GM18507 (cell line): ENCODE data around the gene DBT.
"Not testable (repeated sequence)": the region's sequence is repeated elsewhere in the genome, so short reads cannot be mapped to it uniquely, and the experiment has no call there.

Experiments used
- DNase-seq: peaks from one replicate; pipeline ENCODE4 v3.0.0; 2011; ENCODE audit warnings: low read depth; ENCODE audit not compliant: insufficient read length; ENCODE audit errors: extremely low spot score
- FAIRE-seq: peaks from 2 replicates; lab custom pipeline; 2011; peaks lifted over from hg19 to GRCh38; lab: Jason Lieb, UNC

DBT gene

GRCh38 chr1:100205593-100205992, 44.0 kb downstream of the DBT start:
- not testable (repeated sequence) for FAIRE-seq, DNase-seq

- FAIRE-seq, DNase-seq: not testable (repeated sequence)
Measured at GRCh38 chr1:100205103-100205502, 44.5 kb downstream of the DBT start.

- not testable (repeated sequence) for FAIRE-seq, DNase-seq
Measured at GRCh38 chr1:100202703-100203102, 46.9 kb downstream of the DBT start.

- not testable (repeated sequence) for FAIRE-seq, DNase-seq
Measured at GRCh38 chr1:100200060-100200459, 49.6 kb downstream of the DBT start.

GRCh38 chr1:100198596-100198995, 51.0 kb downstream of the DBT start:
- no peak for FAIRE-seq
- DNase-seq: no peak

GRCh38 chr1:100188617-100189016, 61.0 kb downstream of the DBT start:
- FAIRE-seq: peak; percentile 31

GRCh38 chr1:100187912-100188311, 61.7 kb downstream of the DBT start:
- no peak for DNase-seq
- no peak for FAIRE-seq

More at GRCh38 chr1:100188617-100189016, 61.0 kb downstream of the DBT start:
- no peak for DNase-seq

- peak; percentile 70 for FAIRE-seq
- DNase-seq: no peak
Measured at GRCh38 chr1:100184536-100184935, 65.1 kb downstream of the DBT start.

- FAIRE-seq: no peak
Measured at GRCh38 chr1:100183370-100183769, 66.3 kb downstream of the DBT start.

GRCh38 chr1:100178091-100178490, 71.5 kb downstream of the DBT start, which contains the start of gene LRRC39:
Gene LRRC39 (minus strand): TSS chr1:100178256. CDS start chr1:100168516, 9,740 bp downstream.
- DNase-seq: no peak
- no peak for FAIRE-seq

More at GRCh38 chr1:100183370-100183769, 66.3 kb downstream of the DBT start:
- no peak for DNase-seq

GRCh38 chr1:100177295-100178041, 72.2 kb downstream of the DBT start:
- DNase-seq (no peak), FAIRE-seq (no peak)

GRCh38 chr1:100168051-100168450, 81.6 kb downstream of the DBT start:
- no peak for DNase-seq
- FAIRE-seq: no peak

- DNase-seq (no peak), FAIRE-seq (no peak)
Measured at GRCh38 chr1:100164702-100165101, 84.9 kb downstream of the DBT start.

GRCh38 chr1:100164216-100164615, 85.4 kb downstream of the DBT start:
- DNase-seq (no peak), FAIRE-seq (no peak)

- no peak for FAIRE-seq
- no peak for DNase-seq
Measured at GRCh38 chr1:100162881-100163280, 86.8 kb downstream of the DBT start.

GRCh38 chr1:100152271-100152670, 97.4 kb downstream of the DBT start:
- peak; percentile 84 for FAIRE-seq

GRCh38 chr1:100151679-100152078, 98.0 kb downstream of the DBT start:
- DNase-seq: no peak
- FAIRE-seq: no peak

More at GRCh38 chr1:100152271-100152670, 97.4 kb downstream of the DBT start:
- peak; percentile 20 for DNase-seq

- DNase-seq: no peak
- FAIRE-seq: no peak
Measured at GRCh38 chr1:100147875-100148274, 101.8 kb downstream of the DBT start.

GRCh38 chr1:100146958-100147357, 102.7 kb downstream of the DBT start:
- no peak for FAIRE-seq

GRCh38 chr1:100145116-100145515, 104.5 kb downstream of the DBT start:
- FAIRE-seq (no peak), DNase-seq (no peak)

More at GRCh38 chr1:100146958-100147357, 102.7 kb downstream of the DBT start:
- no peak for DNase-seq

GRCh38 chr1:100142343-100142742, 107.3 kb downstream of the DBT start:
- DNase-seq (no peak), FAIRE-seq (peak; percentile 18)
